Measurements from ENCODE around the gene PGAP6. TPM values are rescaled to one million over a fixed set of nuclear protein-coding genes. Genes with fewer than 3 reads are reported as not detected.

The PGAP6 gene
- total and polyA plus RNA-seq, 2 of the 8 experiments (the other 6 are each of a cell fraction or from before 2014, with no cell fraction given): 86.8 to 364 TPM

GRCh38 chr16:361341-361871 lies 20.4 kb downstream of the PGAP6 start:
- no peak for DNase-seq (ENCODE audit: low read depth in 1 of 2, low spot score in 2 of 2)

More at GRCh38 chr16:361341-361871, 20.4 kb downstream of the PGAP6 start:
- 96% methylated on average over 28 of the region's 30 CpGs; no CpG with 5 or more reads in 1 of the 2 experiments for WGBS, 2 experiments (ENCODE audit: extremely low coverage in 1 of 2, insufficient coverage in 1 of 2, insufficient read length in 1 of 2, insufficient replicate concordance in 2 of 2, low coverage in 1 of 2, low lambda C conversion rate in 2 of 2, missing lambda C conversion rate in 1 of 2)
- Histone ChIP-seq H3K4me1 (replicated peaks in 1 of 4; ENCODE audit: control insufficient read depth in 3 of 4, insufficient read depth in 4 of 4, low read length in 3 of 4) (no peaks in the 10 kb centered on the region; a peak in 2 of 7 replicates), H3K14ac (ENCODE audit: insufficient read length) (no peak overlapping the region), H4K5ac (ENCODE audit: insufficient read length, low read depth, low read length) (no peak overlapping the region), H4K91ac (replicated peaks; ENCODE audit: insufficient read length, low read length) (no peak overlapping the region), H2AK5ac (ENCODE audit: low read depth, low read length) (no peak overlapping the region), H2AFZ (ENCODE audit: low read length) (no peak overlapping the region; the same call in 1 of the 2 replicates), H3K9me3 (ENCODE audit: insufficient read depth in 2 of 2, low read depth in 1 of 2, low read length in 1 of 2) (no peaks in the 10 kb centered on the region), H2BK120ac (replicated peaks; ENCODE audit: low read depth, low read length) (no peak overlapping the region), H2BK5ac (ENCODE audit: low read depth, low read length) (no peak overlapping the region), H2BK20ac (ENCODE audit: low read length) (no peak overlapping the region), H3K4me3 (ENCODE audit: extremely low read depth in 1 of 4, insufficient read depth in 2 of 4, low read depth in 3 of 4, low read length in 4 of 4) (no peak overlapping the region), H3K79me1 (ENCODE audit: low read depth, low read length) (no peaks in the 10 kb centered on the region), H3K27ac (ENCODE audit: low read depth, low read length) (no peak overlapping the region), H2BK12ac (ENCODE audit: low read depth, low read length) (0 out of 2 replicates have a peak overlapping the region, but pooled peaks have one; percentile 22), H3K23ac (ENCODE audit: insufficient read length) (no peak overlapping the region), H3K18ac (ENCODE audit: extremely low read depth, low read length) (no peak overlapping the region), H3K36me3 (ENCODE audit: control insufficient read depth in 2 of 4, insufficient read depth in 4 of 4, low read length in 3 of 4) (no peaks in the 10 kb centered on the region; a peak in 1 of 8 replicates), H3K56ac (replicated peaks; ENCODE audit: insufficient read length, low read depth, low read length) (no peak overlapping the region), H2BK15ac (ENCODE audit: low read length) (no peak overlapping the region), H4K20me1 (replicated peaks in 1 of 2; ENCODE audit: control insufficient read depth in 1 of 2, insufficient read depth in 2 of 2, low read length in 2 of 2) (peaks cover 0 to 3% of the 10 kb centered on the region in 2 experiments), H3K9ac (replicated peaks in 1 of 4; ENCODE audit: extremely low read depth in 1 of 4, low read depth in 3 of 4, low read length in 3 of 4) (no peak overlapping the region), H3K79me2 (ENCODE audit: control insufficient read depth in 1 of 2, insufficient read depth in 2 of 2, low read length in 2 of 2) (no peaks in the 10 kb centered on the region), H3K4me2 (ENCODE audit: insufficient read depth in 1 of 2, low read depth in 2 of 2, low read length in 2 of 2) (no peak overlapping the region), H4K8ac (ENCODE audit: extremely low read depth, insufficient read depth, low read length) (peak overlapping the region; percentile 75), H3K23me2 (ENCODE audit: low read depth, low read length) (no peaks in the 10 kb centered on the region), H3K4ac (replicated peaks; ENCODE audit: insufficient read length, low read depth, low read length) (no peak overlapping the region), H3K27me3 (replicated peaks in 1 of 4; ENCODE audit: control insufficient read depth in 3 of 4, extremely low read depth in 1 of 4, insufficient read depth in 3 of 4, low read length in 3 of 4) (no peaks in the 10 kb centered on the region)
- no peak for TF ChIP-seq SRF (IDR thresholded peaks at IDR 0.05; ENCODE audit: low read depth, low read length)
- no peak for TF ChIP-seq BACH1 (IDR thresholded peaks at IDR 0.05; ENCODE audit: low read length)
- no peak for TF ChIP-seq HDAC2 (IDR thresholded peaks at IDR 0.05; ENCODE audit: borderline replicate concordance in 1 of 2, low read depth in 2 of 2, low read length in 2 of 2)
- TF ChIP-seq PHF8 (conservative IDR thresholded peaks at IDR 0.05; ENCODE audit: low read depth, low read length): no peak
- TF ChIP-seq CHD2 (IDR thresholded peaks at IDR 0.05; ENCODE audit: low read length): no peak
- no peak for TF ChIP-seq EGR1 (IDR thresholded peaks at IDR 0.05; ENCODE audit: borderline replicate concordance, low read depth, low read length)
- no peak for TF ChIP-seq NANOG (IDR thresholded peaks at IDR 0.05; ENCODE audit: insufficient read depth, low read depth, low read length, poor library complexity, severe bottlenecking)
- TF ChIP-seq SP2 (IDR thresholded peaks at IDR 0.05; ENCODE audit: low read length): no peak
- FAIRE-seq: no peak
- POLR2A ChIA-PET (ENCODE audit: partially characterized antibody): interaction anchor here (0.6 to 1.9 kb wide), 3 partner anchors 10 to 181 kb away, joined by 3 to 7 read pairs (median 4); partner anchors contain the start of gene HBQ1
- CTCF ChIA-PET (ENCODE audit: partially characterized antibody): interaction anchor here (0.6 to 2.7 kb wide), 24 partner anchors 10 to 296 kb away, joined by 3 to 15 read pairs (median 5); no protein-coding TSS in a partner anchor

Data from H1 (cell line).